A673 (cell line): ENCODE results near the gene TTLL1. TPM values are rescaled to one million over a fixed set of nuclear protein-coding genes. Genes with fewer than 3 reads are reported as not detected.

ENCODE experiments used
- BruUV-seq: library from RNA; stranded (reverse); fragments of 400-500 nt; replicated peaks from 2 replicates; lab custom pipeline; 2021; lab: Mats Ljungman, UMichigan
- CTCF ChIA-PET: fragments of 300-600 bp; sonication (Branson Sonifier 250); formaldehyde crosslinking; loops from one replicate; lab custom pipeline; 2022; ENCODE audit warnings: antibody characterized with exemption; lab: Charles Lee
- POLR2A ChIA-PET: fragments of 300-600 bp; sonication (Branson Sonifier 250); formaldehyde crosslinking; loops from one replicate; lab custom pipeline; 2022; ENCODE audit warnings: antibody characterized with exemption; ENCODE audit not compliant: low non-redundant PET; lab: Charles Lee
- DNase-seq: peaks from one replicate; pipeline ENCODE4 v3.0.0-alpha.2; 2015; ENCODE audit warnings: low spot score
- H3K27ac ChIP-seq: fragments of 200-600 bp; sonication (generic); 2 replicates; pipeline ENCODE4 v1.5.1; 2016; ENCODE audit warnings: mixed run types, low read depth, mild to moderate bottlenecking, mixed read lengths, antibody characterized with exemption, low read length; ENCODE audit not compliant: poor library complexity, severe bottlenecking
- H3K27me3 ChIP-seq: fragments of 200-600 bp; sonication (generic); replicated peaks from 2 replicates; pipeline ENCODE4 v1.6.1; 2017; ENCODE audit warnings: mixed run types, low read depth, mild to moderate bottlenecking, mixed read lengths, antibody characterized with exemption, low read length; ENCODE audit not compliant: insufficient read depth, poor library complexity
- H3K36me3 ChIP-seq: fragments of 200-600 bp; sonication (generic); 2 replicates; pipeline ENCODE4 v1.6.1; 2016; ENCODE audit warnings: mixed run types, mild to moderate bottlenecking, mixed read lengths, antibody characterized with exemption, low read length; ENCODE audit not compliant: insufficient read depth, poor library complexity, severe bottlenecking
- H3K4me1 ChIP-seq: fragments of 200-600 bp; sonication (generic); 2 replicates; pipeline ENCODE4 v1.6.1; 2017; ENCODE audit warnings: mixed run types, mild to moderate bottlenecking, mixed read lengths, antibody characterized with exemption, low read length; ENCODE audit not compliant: insufficient read depth, poor library complexity, severe bottlenecking
- H3K4me3 ChIP-seq: fragments of 200-600 bp; sonication (generic); 2 replicates; pipeline ENCODE4 v1.5.1; 2016; ENCODE audit warnings: low read depth, mixed run types, mild to moderate bottlenecking, mixed read lengths, low read length; ENCODE audit not compliant: poor library complexity, severe bottlenecking
- H3K9me3 ChIP-seq: fragments of 200-600 bp; sonication (generic); 2 replicates; pipeline ENCODE4 v1.6.1; 2016; ENCODE audit warnings: mixed run types, low read depth, mild to moderate bottlenecking, mixed read lengths, antibody characterized with exemption, low read length; ENCODE audit not compliant: poor library complexity, severe bottlenecking
- CTCF ChIP-seq: fragments of 300-800, 200-600 bp; sonication (generic); conservative IDR thresholded peaks from 2 replicates; pipeline ENCODE4 v1.5.1; 2017; ENCODE audit warnings: low read depth, mild to moderate bottlenecking, antibody characterized with exemption, low read length, moderate library complexity, mixed read lengths
- EZH2 ChIP-seq: fragments of 200-600 bp; sonication (generic); IDR thresholded peaks from 2 replicates; pipeline ENCODE4 v1.6.1; 2017; ENCODE audit warnings: borderline replicate concordance, low read depth, mild to moderate bottlenecking, mixed read lengths, antibody characterized with exemption, low read length; ENCODE audit not compliant: poor library complexity, severe bottlenecking
- intact Hi-C: fragments of 100-400 bp; cut with micrococcal nuclease; formaldehyde crosslinking; loops from one replicate; pipeline ENCODE4 v1.10.0; 2022; ENCODE audit not compliant: unreplicated experiment
- total RNA-seq: library from RNA; stranded (reverse); gene quantifications from 2 replicates; pipeline ENCODE4 v1.2.3, GENCODE V29; 2021

Gene TTLL1
- total RNA-seq, 1 experiment from 2014 or later, result 6.4 TPM

- H3K36me3 ChIP-seq, result no peaks in the 10 kb centered on the region
- H3K4me3 ChIP-seq, result no peak overlapping the region
- intact Hi-C loops, result no loop called here
- no peak for TF ChIP-seq CTCF
- no peak for TF ChIP-seq EZH2
- ChIA-PET CTCF (no interaction called here), POLR2A (no interaction called here)
- H3K9me3 ChIP-seq, result no peaks in the 10 kb centered on the region
- no peak overlapping the region for H3K27ac ChIP-seq
- no TSS peak for BruUV-seq
- no peaks in the 10 kb centered on the region for H3K27me3 ChIP-seq
- DNase-seq, result no peak
- no peaks in the 10 kb centered on the region for H3K4me1 ChIP-seq
These were observed 9.4 kb downstream of the TTLL1 start for GRCh38 chr22:43079742-43080141.

DNA sequence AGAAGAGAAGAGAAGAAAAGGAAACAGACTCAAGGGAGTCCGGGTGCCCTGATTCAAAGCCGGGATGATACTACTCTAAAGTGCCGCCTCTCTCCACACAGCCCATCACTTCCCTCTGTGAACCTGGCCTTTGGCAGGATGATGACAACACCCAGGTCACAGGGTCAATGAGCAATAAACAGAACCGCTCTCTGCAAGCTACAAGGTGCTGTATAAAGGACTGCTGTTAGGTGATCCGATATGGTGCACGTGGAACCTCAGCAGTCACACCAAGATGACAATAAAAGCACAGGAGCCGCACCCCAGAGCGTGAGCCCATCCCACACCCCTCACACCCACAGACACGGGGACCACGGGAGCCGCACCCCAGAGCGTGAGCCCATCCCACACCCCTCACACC, 10.7 kb downstream of the TTLL1 start:
- TF ChIP-seq CTCF, result no peak
- TF ChIP-seq EZH2, result no peak
- no peak overlapping the region for H3K4me3 ChIP-seq
- no peaks in the 10 kb centered on the region for H3K4me1 ChIP-seq
- POLR2A ChIA-PET, result interaction anchor here (0.6 kb wide), 1 partner anchor 119 kb away, joined by 4 read pairs; no protein-coding TSS in a partner anchor
- BruUV-seq, result no TSS peak
- no peak overlapping the region for H3K27ac ChIP-seq
- no peaks in the 10 kb centered on the region for H3K27me3 ChIP-seq
- no peak for DNase-seq
- intact Hi-C loops, result no loop called here
- H3K36me3 ChIP-seq, result no peaks in the 10 kb centered on the region
- H3K9me3 ChIP-seq, result no peaks in the 10 kb centered on the region
- CTCF ChIA-PET, result no interaction called here

DNA sequence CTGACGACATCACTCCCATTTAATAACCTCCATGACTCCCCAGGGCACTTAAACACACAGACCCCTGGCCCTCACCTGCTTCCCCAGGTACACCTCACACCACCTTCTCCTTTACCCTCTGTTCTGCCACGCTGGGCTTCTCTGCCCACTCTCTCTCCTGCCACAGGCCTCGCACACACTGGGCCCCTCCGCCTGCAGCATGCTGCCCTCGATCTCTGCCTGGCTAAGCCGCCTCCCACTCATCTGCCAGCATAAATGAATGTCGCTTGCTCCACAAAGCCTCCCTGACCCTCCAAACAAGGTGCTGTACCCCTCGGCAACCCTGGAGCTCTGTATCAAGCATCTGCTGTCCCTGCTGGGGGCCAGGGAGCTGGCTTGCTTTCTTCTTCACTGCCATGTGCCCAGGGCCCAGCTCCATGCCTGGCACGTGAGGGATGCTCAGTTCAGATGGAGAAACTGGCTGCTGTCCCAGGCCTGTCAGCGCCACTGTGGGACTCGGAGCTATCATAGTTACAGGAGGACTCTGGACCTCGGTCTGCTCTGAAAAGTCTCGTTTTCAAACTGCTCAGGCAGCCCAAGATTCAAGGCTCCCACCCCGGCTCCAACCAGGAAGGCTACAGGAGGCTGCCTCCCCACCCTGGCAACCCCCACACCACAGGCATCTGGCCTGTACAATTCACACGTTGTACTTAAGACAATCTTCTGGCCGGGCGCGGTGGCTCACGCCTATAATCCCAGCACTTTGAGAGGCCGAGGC, 11.9 kb downstream of the TTLL1 start:
- H3K27ac ChIP-seq, result no peak overlapping the region
- ChIA-PET CTCF (no interaction called here), POLR2A (no interaction called here)
- H3K9me3 ChIP-seq, result no peaks in the 10 kb centered on the region
- DNase-seq, result no peak
- intact Hi-C loops, result no loop called here
- no peaks in the 10 kb centered on the region for H3K4me1 ChIP-seq
- H3K36me3 ChIP-seq, result no peaks in the 10 kb centered on the region
- no peak overlapping the region for H3K4me3 ChIP-seq
- TF ChIP-seq CTCF, result no peak
- BruUV-seq, result no TSS peak
- no peaks in the 10 kb centered on the region for H3K27me3 ChIP-seq
